Measurements from ENCODE around the gene ZPLD1.

DNA sequence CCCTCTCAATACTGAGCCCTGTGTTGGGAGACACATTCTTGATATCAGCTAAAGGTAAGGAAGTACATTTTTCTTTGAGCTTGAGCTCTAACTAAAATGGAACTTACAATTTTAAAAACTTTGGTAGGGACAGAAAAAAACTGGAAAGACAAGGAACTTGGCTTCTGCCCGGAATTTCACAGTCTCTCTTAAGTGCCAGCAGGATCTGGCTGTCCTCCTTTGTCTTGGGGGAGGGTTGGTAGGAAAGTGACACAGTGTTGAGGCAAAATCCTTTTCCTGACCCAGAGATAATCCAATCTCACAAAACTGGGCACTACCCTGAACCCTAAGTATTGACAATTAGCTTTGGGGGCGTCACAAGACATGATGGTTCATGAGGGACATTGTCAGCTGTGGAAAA is 45.3 kb downstream of the ZPLD1 start:
- TF ChIP-seq, protein P1, sequence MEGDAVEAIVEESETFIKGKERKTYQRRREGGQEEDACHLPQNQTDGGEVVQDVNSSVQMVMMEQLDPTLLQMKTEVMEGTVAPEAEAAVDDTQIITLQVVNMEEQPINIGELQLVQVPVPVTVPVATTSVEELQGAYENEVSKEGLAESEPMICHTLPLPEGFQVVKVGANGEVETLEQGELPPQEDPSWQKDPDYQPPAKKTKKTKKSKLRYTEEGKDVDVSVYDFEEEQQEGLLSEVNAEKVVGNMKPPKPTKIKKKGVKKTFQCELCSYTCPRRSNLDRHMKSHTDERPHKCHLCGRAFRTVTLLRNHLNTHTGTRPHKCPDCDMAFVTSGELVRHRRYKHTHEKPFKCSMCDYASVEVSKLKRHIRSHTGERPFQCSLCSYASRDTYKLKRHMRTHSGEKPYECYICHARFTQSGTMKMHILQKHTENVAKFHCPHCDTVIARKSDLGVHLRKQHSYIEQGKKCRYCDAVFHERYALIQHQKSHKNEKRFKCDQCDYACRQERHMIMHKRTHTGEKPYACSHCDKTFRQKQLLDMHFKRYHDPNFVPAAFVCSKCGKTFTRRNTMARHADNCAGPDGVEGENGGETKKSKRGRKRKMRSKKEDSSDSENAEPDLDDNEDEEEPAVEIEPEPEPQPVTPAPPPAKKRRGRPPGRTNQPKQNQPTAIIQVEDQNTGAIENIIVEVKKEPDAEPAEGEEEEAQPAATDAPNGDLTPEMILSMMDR (IDR thresholded peaks at IDR 0.05), result no peak
- no peak for TF ChIP-seq POLR2A (IDR thresholded peaks at IDR 0.05)

Measured in heart left ventricle (tissue), 13 donors.